C4-2B (cell line): ENCODE data around the gene ENPP7.

Experiments used
- H3K27ac ChIP-seq: fragments of 450-650 bp; 2 replicates; pipeline ENCODE4 v1.5.1; 2017
- ZFX ChIP-seq: fragments of 450-650 bp; IDR thresholded peaks from 2 replicates; pipeline ENCODE4 v1.6.1; 2017
- TF ChIP-seq, protein P1 (sequence below): fragments of 450-650 bp; conservative IDR thresholded peaks from 2 replicates; pipeline ENCODE4 v1.5.1; 2017; ENCODE audit warnings: mild to moderate bottlenecking

The ENPP7 gene

DNA sequence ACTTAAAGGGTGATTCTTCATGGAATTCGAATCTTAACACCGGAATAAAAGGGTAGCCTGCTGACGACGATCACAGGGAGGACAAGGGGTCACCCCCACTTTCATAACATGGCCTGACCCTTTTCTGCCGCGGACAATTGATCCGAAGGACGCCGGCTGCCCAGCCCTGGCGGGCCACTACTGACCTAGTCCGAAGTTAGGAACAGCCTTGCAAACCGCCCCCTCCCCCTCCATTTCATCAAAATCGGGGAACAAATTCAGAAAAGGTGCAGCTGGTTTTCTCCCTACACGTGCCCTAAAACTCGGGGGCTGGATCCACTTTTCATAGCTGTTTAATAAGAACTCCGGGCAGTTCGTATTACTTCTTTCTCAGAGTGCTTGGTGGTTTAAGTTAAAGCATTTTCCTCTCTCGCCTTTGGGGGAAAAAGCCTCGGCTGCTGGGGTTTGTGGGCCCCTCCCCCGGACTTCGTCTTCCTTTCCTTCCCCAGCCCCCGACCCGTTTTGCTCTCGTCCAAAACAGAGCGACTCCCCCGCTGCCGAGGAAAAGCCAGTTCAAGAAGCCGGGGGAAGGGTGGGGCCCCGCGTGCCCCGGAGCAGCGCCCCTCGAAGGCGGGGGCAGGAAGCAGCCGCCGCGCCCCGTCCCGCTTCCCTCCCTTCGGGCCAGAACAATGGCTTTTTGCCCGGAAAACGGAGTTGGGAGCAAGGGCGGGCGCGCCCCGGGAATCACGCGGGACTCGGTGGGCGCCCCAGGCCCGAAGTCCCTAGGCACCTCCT is 46.6 kb downstream of the ENPP7 start:
- peak overlapping the region; percentile 90 for H3K27ac ChIP-seq
- TF ChIP-seq, protein P1, sequence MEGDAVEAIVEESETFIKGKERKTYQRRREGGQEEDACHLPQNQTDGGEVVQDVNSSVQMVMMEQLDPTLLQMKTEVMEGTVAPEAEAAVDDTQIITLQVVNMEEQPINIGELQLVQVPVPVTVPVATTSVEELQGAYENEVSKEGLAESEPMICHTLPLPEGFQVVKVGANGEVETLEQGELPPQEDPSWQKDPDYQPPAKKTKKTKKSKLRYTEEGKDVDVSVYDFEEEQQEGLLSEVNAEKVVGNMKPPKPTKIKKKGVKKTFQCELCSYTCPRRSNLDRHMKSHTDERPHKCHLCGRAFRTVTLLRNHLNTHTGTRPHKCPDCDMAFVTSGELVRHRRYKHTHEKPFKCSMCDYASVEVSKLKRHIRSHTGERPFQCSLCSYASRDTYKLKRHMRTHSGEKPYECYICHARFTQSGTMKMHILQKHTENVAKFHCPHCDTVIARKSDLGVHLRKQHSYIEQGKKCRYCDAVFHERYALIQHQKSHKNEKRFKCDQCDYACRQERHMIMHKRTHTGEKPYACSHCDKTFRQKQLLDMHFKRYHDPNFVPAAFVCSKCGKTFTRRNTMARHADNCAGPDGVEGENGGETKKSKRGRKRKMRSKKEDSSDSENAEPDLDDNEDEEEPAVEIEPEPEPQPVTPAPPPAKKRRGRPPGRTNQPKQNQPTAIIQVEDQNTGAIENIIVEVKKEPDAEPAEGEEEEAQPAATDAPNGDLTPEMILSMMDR: no peak
- TF ChIP-seq ZFX: no peak

DNA sequence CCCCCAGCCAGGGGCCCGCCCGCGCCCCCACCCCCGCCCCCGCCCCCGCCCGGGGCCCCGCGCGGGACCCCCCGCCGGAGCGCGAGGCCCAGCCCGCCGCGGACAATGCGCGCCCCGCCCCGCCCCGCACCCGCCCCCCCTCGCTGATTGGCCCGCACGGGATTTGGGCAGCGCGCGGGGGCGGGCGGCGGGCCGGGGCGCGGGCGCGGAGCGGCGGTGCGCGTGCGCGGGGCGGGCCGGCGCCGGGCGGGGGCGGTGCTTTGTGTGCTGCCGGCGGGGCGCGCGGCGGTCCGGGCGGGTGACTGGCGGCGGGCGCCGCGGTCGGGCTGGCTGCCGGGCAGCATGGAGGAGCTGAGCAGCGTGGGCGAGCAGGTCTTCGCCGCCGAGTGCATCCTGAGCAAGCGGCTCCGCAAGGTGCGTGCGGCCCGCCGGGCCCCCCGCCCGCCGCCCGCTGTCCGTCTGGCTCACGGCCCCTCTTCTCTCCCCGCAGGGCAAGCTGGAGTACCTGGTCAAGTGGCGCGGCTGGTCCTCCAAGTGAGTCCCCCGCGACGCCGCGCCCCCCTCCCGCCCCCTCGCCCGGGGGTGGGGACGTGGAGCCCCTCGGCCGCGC is 47.3 kb downstream of the ENPP7 start, which contains the start of gene CBX2:
CBX2 (plus strand) TSS at position 255 of the 610 bp plus-strand sequence; CDS start at position 343, 88 bp downstream.
- TF ChIP-seq, protein P1: no peak
- no peak for TF ChIP-seq ZFX
- H3K27ac ChIP-seq: peak within 1 kb of the TSS; percentile 90

DNA sequence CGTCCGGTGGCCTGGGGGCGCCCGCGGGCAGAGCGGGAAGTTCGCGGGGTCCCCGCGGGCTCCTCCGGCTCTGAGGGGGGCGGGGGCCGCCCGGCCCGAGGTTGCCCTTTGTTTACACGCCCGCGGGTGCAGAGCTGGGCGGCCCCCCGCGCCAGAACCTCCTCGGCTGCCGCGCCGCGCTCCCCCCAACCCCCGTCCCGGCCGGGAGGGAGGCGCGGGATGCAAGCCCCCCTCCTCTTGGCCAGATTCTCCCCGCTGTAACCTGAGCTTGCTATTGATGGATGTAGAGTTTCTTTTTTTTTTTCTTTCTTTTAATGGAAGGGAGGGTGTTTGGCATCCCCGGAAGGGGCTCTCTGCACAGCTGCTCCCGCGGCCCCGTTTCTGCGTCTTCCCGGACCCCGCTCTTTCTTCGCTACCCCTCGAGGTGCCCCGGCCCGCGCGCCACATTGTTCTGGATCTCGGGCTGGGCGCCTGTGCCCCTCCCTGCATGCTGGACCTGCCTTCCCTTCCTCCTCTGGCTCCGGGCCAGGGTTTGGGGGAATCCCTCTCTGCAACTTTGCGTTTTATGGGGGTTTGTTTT is 47.9 kb downstream of the ENPP7 start:
- peak overlapping the region; percentile 90 for H3K27ac ChIP-seq
- TF ChIP-seq, protein P1: no peak
- no peak for TF ChIP-seq ZFX

DNA sequence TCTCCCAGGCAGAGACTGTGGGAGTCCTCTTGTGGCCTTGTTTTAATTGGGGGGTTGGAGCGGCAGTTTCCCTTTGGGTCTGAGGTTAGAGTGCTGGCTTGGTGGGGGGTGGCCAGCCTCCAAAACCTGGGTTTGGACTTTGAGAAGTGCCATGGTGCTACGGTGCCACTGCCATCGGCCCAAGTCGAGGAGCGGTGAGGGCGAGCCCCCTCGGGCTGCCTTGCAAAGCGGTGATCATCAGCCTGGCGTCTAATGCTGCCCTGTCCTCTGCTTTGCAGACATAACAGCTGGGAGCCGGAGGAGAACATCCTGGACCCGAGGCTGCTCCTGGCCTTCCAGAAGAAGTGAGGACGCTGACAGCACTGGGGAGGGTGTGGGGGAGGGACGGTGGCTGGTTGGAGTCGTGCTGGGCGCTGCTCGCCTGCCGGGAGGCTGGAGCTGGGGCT is 48.4 kb downstream of the ENPP7 start:
- no peak for TF ChIP-seq ZFX
- TF ChIP-seq, protein P1: no peak
- H3K27ac ChIP-seq: peak overlapping the region; percentile 90

DNA sequence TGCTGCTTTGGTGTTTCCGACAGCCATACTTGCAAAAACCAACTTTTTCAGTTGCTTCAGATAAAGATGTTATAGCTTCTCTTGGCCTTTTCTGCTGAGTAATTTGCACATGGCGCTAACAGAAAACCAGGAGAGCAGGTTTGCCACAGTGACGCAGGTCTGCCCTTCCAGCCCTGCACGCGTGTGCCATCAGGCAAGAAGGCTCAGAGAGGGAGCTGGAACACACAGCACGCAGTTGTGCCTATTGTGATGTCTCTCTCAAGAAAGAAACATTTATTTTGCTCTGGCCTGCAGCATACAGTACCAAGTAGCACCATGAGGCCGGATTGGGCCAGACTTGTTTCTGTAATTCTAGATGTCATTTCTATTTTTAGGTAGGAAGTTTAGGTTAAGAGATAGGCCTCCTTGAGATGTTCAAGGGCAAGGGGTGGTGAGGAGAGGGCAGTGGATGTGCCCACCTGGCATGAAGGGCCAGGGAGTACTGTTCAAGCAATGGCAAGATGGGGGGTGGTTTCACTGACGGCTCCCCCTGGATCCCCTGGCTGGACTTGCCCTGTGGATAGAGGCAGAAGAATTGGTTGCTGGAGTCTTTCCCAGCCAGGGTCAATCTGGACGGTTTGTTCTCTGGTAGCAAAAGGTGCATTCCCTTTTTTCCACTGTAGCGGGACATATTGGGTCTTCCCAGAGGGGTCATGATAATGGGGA is 49.1 kb downstream of the ENPP7 start:
- H3K27ac ChIP-seq: peak overlapping the region; percentile 90
- TF ChIP-seq, protein P1: no peak
- TF ChIP-seq ZFX: no peak

DNA sequence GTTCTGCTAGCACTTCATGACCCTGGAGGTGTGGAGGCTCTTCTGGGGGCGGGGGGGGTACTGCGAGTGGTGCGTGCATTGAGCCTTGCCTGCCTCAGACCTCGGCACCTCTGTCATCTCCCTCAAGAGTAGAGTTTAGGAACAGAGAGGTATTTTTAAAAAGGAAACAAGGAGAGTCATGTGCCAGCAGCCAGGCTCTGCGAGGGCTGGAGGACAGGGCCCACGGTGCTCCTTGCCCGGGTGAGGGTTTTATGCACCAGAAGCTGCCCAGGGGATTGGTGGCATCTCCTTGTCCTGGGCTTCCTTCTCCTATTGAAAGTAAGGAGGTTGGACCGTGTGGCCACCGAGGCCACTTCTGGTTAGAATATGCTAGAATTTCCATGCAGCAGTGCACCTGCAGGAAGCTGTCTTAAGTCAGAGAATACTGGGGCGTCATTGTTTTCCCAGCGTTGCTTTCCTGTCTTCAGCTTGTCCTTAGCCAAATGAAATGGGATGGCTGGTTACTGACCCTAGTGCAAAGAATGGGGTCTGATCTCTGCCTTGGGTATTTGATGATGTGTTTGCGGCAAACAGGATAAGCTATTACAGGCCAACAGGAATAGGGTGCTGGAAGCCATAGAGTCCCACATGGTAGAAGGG is 50.4 kb downstream of the ENPP7 start:
- no peak overlapping the region for H3K27ac ChIP-seq
- TF ChIP-seq, protein P1: no peak
- TF ChIP-seq ZFX: no peak
